H1 (cell line): ENCODE results near the gene MPDZ. TPM values are rescaled to one million over a fixed set of nuclear protein-coding genes. Genes with fewer than 3 reads are reported as not detected.
A peak's percentile ranks its signal among the peaks of the same experiment; 100 is the strongest.

Experiments
- CTCF ChIA-PET: fragments of 300-600 bp; sonication (Branson Sonifier 250); formaldehyde crosslinking; loops from one replicate; lab custom pipeline; 2021; ENCODE audit not compliant: partially characterized antibody; lab: Charles Lee
- POLR2A ChIA-PET: fragments of 300-600 bp; sonication (Branson Sonifier 250); formaldehyde crosslinking; loops from one replicate; lab custom pipeline; 2021; ENCODE audit warnings: inconsistent platforms; ENCODE audit not compliant: partially characterized antibody; lab: Charles Lee
- DNase-seq, 2 experiments: peaks; one replicate each; pipeline versions ENCODE4 v3.0.0 to v3.0.0-alpha.2; 2010 to 2022; ENCODE audit warnings: low spot score in 2 of 2, low read depth in 1 of 2, mixed read lengths in 1 of 2
- FAIRE-seq: peaks from 2 replicates; lab custom pipeline; 2011; peaks lifted over from hg19 to GRCh38; lab: Jason Lieb, UNC
- H2AFZ ChIP-seq: 2 replicates; pipeline ENCODE4 v1.8.1; 2012; ENCODE audit warnings: low read length, inconsistent platforms
- H2AK5ac ChIP-seq: 2 replicates; pipeline ENCODE4 v1.6.1; 2013; ENCODE audit warnings: low read depth, low read length
- H2BK120ac ChIP-seq: replicated peaks from 2 replicates; pipeline ENCODE3; 2013; ENCODE audit warnings: low read depth, low read length, inconsistent platforms
- H2BK12ac ChIP-seq: 2 replicates; pipeline ENCODE4 v1.6.1; 2013; ENCODE audit warnings: low read depth, low read length
- H2BK15ac ChIP-seq: 2 replicates; pipeline ENCODE4 v1.6.1; 2013; ENCODE audit warnings: low read length
- H2BK20ac ChIP-seq: 2 replicates; pipeline ENCODE4 v1.6.1; 2013; ENCODE audit warnings: low read length
- H2BK5ac ChIP-seq: 2 replicates; pipeline ENCODE4 v1.6.1; 2013; ENCODE audit warnings: low read depth, low read length
- H3K14ac ChIP-seq: 2 replicates; pipeline ENCODE4 v1.6.1; 2013; ENCODE audit warnings: inconsistent platforms; ENCODE audit not compliant: insufficient read length
- H3K18ac ChIP-seq: 2 replicates; pipeline ENCODE4 v1.6.1; 2013; ENCODE audit warnings: low read length; ENCODE audit errors: extremely low read depth
- H3K23ac ChIP-seq: 2 replicates; pipeline ENCODE4 v1.6.1; 2013; ENCODE audit warnings: inconsistent platforms; ENCODE audit not compliant: insufficient read length
- H3K23me2 ChIP-seq: 2 replicates; pipeline ENCODE4 v1.6.1; 2013; ENCODE audit warnings: low read depth, low read length
- H3K27ac ChIP-seq: 2 replicates; pipeline ENCODE4 v1.6.1; 2011; ENCODE audit warnings: low read depth, low read length, inconsistent platforms
- H3K27me3 ChIP-seq, 4 experiments: replicated peaks in 1 of 4; 1 replicate in 1 of 4; 2 replicates in 3 of 4; pipeline versions ENCODE4 v1.6.1 to v1.8.1; 2011 to 2013; ENCODE audit warnings: low read length in 3 of 4, mild to moderate bottlenecking in 3 of 4, inconsistent platforms in 2 of 4, mixed read lengths in 2 of 4, moderate library complexity in 1 of 4; ENCODE audit not compliant: control insufficient read depth in 3 of 4, insufficient read depth in 3 of 4; ENCODE audit errors: extremely low read depth in 1 of 4
- H3K36me3 ChIP-seq, 4 experiments: 2 replicates each; pipeline versions ENCODE4 v1.6.1 to v1.8.1; 2011 to 2013; ENCODE audit warnings: mild to moderate bottlenecking in 4 of 4, low read length in 3 of 4, moderate library complexity in 2 of 4, control low read depth in 1 of 4, inconsistent platforms in 1 of 4; ENCODE audit not compliant: insufficient read depth in 4 of 4, control insufficient read depth in 2 of 4
- H3K4ac ChIP-seq: replicated peaks from 2 replicates; pipeline ENCODE3; 2013; ENCODE audit warnings: low read length, low read depth, mixed read lengths, inconsistent platforms; ENCODE audit not compliant: insufficient read length
- H3K4me1 ChIP-seq, 4 experiments: replicated peaks in 1 of 4; 1 replicate in 1 of 4; 2 replicates in 3 of 4; pipeline versions ENCODE4 v1.6.1 to v1.8.1; 2011 to 2013; ENCODE audit warnings: low read length in 3 of 4, inconsistent platforms in 2 of 4, mixed read lengths in 1 of 4; ENCODE audit not compliant: insufficient read depth in 4 of 4, control insufficient read depth in 3 of 4
- H3K4me2 ChIP-seq, 2 experiments: 2 replicates each; pipeline versions ENCODE4 v1.6.1 to v1.8.1; 2011 to 2013; ENCODE audit warnings: low read depth in 2 of 2, low read length in 2 of 2, control low read depth in 1 of 2, inconsistent platforms in 1 of 2, mild to moderate bottlenecking in 1 of 2; ENCODE audit not compliant: insufficient read depth in 1 of 2
- H3K4me3 ChIP-seq, 4 experiments: fragments of 200-600, 300-600 bp in 1 of 4; sonication (generic), shearing (Covaris generic), sonication (Bioruptor Twin) in 1 of 4; 2 replicates each; pipeline versions ENCODE4 v1.5.1 to v1.8.1; 2011 to 2016; ENCODE audit warnings: low read length in 4 of 4, low read depth in 3 of 4, control low read depth in 2 of 4, inconsistent platforms in 2 of 4, mild to moderate bottlenecking in 2 of 4, mixed read lengths in 1 of 4, moderate library complexity in 1 of 4; ENCODE audit not compliant: insufficient read depth in 2 of 4; ENCODE audit errors: extremely low read depth in 1 of 4
- H3K56ac ChIP-seq: replicated peaks from 2 replicates; pipeline ENCODE3; 2013; ENCODE audit warnings: low read depth, mild to moderate bottlenecking, mixed read lengths, low read length, inconsistent platforms; ENCODE audit not compliant: insufficient read length
- H3K79me1 ChIP-seq: 2 replicates; pipeline ENCODE4 v1.6.1; 2013; ENCODE audit warnings: low read depth, low read length, control low read depth
- H3K79me2 ChIP-seq, 2 experiments: 2 replicates each; pipeline versions ENCODE4 v1.6.1 to v1.8.1; 2012 to 2013; ENCODE audit warnings: low read length in 2 of 2, mild to moderate bottlenecking in 2 of 2, inconsistent platforms in 1 of 2; ENCODE audit not compliant: insufficient read depth in 2 of 2, control insufficient read depth in 1 of 2
- H3K9ac ChIP-seq, 4 experiments: replicated peaks in 1 of 4; 1 replicate in 1 of 4; 2 replicates in 3 of 4; pipeline versions ENCODE4 v1.6.1 to v1.8.1; 2011 to 2013; ENCODE audit warnings: low read depth in 3 of 4, low read length in 3 of 4, control low read depth in 2 of 4, mild to moderate bottlenecking in 2 of 4, moderate library complexity in 2 of 4, inconsistent platforms in 1 of 4; ENCODE audit errors: extremely low read depth in 1 of 4
- H3K9me3 ChIP-seq, 2 experiments: 2 replicates each; pipeline versions ENCODE4 v1.6.1 to v1.8.1; 2012 to 2013; ENCODE audit warnings: mild to moderate bottlenecking in 2 of 2, moderate library complexity in 2 of 2, control low read depth in 1 of 2, inconsistent platforms in 1 of 2, low read depth in 1 of 2, low read length in 1 of 2, mixed read lengths in 1 of 2; ENCODE audit not compliant: insufficient read depth in 2 of 2
- H4K20me1 ChIP-seq, 2 experiments: replicated peaks in 1 of 2; 2 replicates each; pipeline versions ENCODE3 to v1.8.1; 2011 to 2013; ENCODE audit warnings: inconsistent platforms in 2 of 2, low read length in 2 of 2, mild to moderate bottlenecking in 1 of 2; ENCODE audit not compliant: insufficient read depth in 2 of 2, control insufficient read depth in 1 of 2
- H4K5ac ChIP-seq: 2 replicates; pipeline ENCODE4 v1.6.1; 2013; ENCODE audit warnings: low read length, low read depth, mixed read lengths, inconsistent platforms; ENCODE audit not compliant: insufficient read length
- H4K8ac ChIP-seq: 2 replicates; pipeline ENCODE4 v1.8.0; 2013; ENCODE audit warnings: mild to moderate bottlenecking, moderate library complexity, low read length, inconsistent platforms; ENCODE audit not compliant: insufficient read depth; ENCODE audit errors: extremely low read depth
- H4K91ac ChIP-seq: replicated peaks from 2 replicates; pipeline ENCODE3; 2013; ENCODE audit warnings: low read length, mixed read lengths, inconsistent platforms; ENCODE audit not compliant: insufficient read length
- RAD21 ChIP-seq, 2 experiments: IDR thresholded peaks in 1 of 2; conservative IDR thresholded peaks in 1 of 2; 2 replicates each; pipeline ENCODE4 v1.6.1; 2011; ENCODE audit warnings: low read depth in 2 of 2, low read length in 2 of 2, improper control_type of control experiment in 1 of 2, inconsistent platforms in 1 of 2, mild to moderate bottlenecking in 1 of 2, moderate library complexity in 1 of 2
- SUZ12 ChIP-seq: fragments of 200-600 bp; sonication (generic); IDR thresholded peaks from 2 replicates; pipeline ENCODE4 v1.6.1; 2012; ENCODE audit warnings: mild to moderate bottlenecking, inconsistent platforms, low read length, moderate library complexity, mixed read lengths
- WGBS, 2 experiments: shearing (Covaris generic) in 1 of 2; methylation state at CpG; one replicate each; pipeline versions ENCODE4 v1.1.6 to v1.1.7; 2013 to 2015; ENCODE audit warnings: low lambda C conversion rate in 2 of 2, mixed read lengths in 2 of 2, inconsistent platforms in 1 of 2, low coverage in 1 of 2, missing lambda C conversion rate in 1 of 2; ENCODE audit not compliant: insufficient replicate concordance in 2 of 2, insufficient coverage in 1 of 2, insufficient read length in 1 of 2; ENCODE audit errors: extremely low coverage in 1 of 2, missing lambda C conversion rate in 1 of 2; 5-methylcytosine and 5-hydroxymethylcytosine counted together
- polyA plus RNA-seq, 7 experiments: library from polyadenylated mRNA; depleted of rRNA in 3 of 7; stranded (reverse) in 5 of 7; unstranded in 2 of 7; fragments of >200 nt in 5 of 7; fragments of 200-250 nt in 2 of 7; gene quantifications; 1 replicate in 5 of 7; 2 replicates in 1 of 7; 4 replicates in 1 of 7; pipeline versions ENCODE4 v1.2.1 to v1.2.3, GENCODE V29; 2011 to 2013; ENCODE audit warnings: missing spikeins in 2 of 7, mixed read lengths in 2 of 7
- total RNA-seq: library from RNA; stranded (reverse); fragmentation: NEBNext Ultra II Directional; extraction: Animal tissue kit (Norgen Biotek cat#: 25700); gene quantifications from 2 replicates; pipeline ENCODE4 v1.2.1, GENCODE V29; 2021

Gene MPDZ
- total and polyA plus RNA-seq, 2 of the 8 experiments (the other 6 are each of a cell fraction or from before 2014, with no cell fraction given): 14.6 to 39.4 TPM

- Histone ChIP-seq H4K91ac (no peak overlapping the region), H3K4me1 (no peaks in the 10 kb centered on the region; a peak in 1 of 7 replicates), H2BK15ac (no peak overlapping the region), H3K4me2 (no peak overlapping the region), H3K79me2 (no peaks in the 10 kb centered on the region), H3K27me3 (no peaks in the 10 kb centered on the region), H2BK12ac (no peak overlapping the region), H2AFZ (peak overlapping the region; percentile 65; the same call in 1 of the 2 replicates), H4K8ac (no peak overlapping the region; the same call in 1 of the 2 replicates), H3K9ac (no peak overlapping the region), H3K27ac (no peak overlapping the region), H2BK20ac (no peak overlapping the region), H3K79me1 (no peaks in the 10 kb centered on the region), H3K36me3 (no peaks in the 10 kb centered on the region), H3K4me3 (no peak overlapping the region), H4K20me1 (no peaks in the 10 kb centered on the region), H3K23me2 (no peaks in the 10 kb centered on the region), H2BK120ac (no peak overlapping the region), H3K14ac (no peak overlapping the region), H3K18ac (no peak overlapping the region), H3K9me3 (0 out of 4 replicates have a peak, but pooled peaks cover 0 to 1% of the 10 kb centered on the region in 2 experiments), H3K4ac (no peak overlapping the region), H2BK5ac (no peak overlapping the region), H4K5ac (no peak overlapping the region), H3K23ac (no peak overlapping the region), H3K56ac (no peak overlapping the region), H2AK5ac (no peak overlapping the region)
- peak in 1 of 2 experiments; percentile 44 for DNase-seq
- TF ChIP-seq SUZ12 (no peak), RAD21 (IDR thresholded peaks at IDR 0.05 in 1 of 2, conservative IDR thresholded peaks at IDR 0.05 in 1 of 2; ENCODE audit: low read depth in 2 of 2, low read length in 2 of 2) (peak; percentile 33 to 49)
- no peak for FAIRE-seq
- POLR2A ChIA-PET: no interaction called here
- CTCF ChIA-PET: no interaction called here
- WGBS, 2 experiments: 92% methylated on average over 29 of the region's 29 CpGs; no CpG with 5 or more reads in 1 of the 2 experiments
Measured at GRCh38 chr9:13322828-13323550, 43.5 kb upstream of the MPDZ start.
